GM12892 (cell line): ENCODE measurements around the gene HEPHL1.

Experiments
- DNase-seq: peaks from one replicate; pipeline ENCODE4 v3.0.0; 2011; ENCODE audit not compliant: insufficient read length
- FAIRE-seq: peaks from 2 replicates; lab custom pipeline; 2011; peaks lifted over from hg19 to GRCh38; lab: Jason Lieb, UNC
- POLR2A ChIP-seq: IDR thresholded peaks from 2 replicates; pipeline ENCODE4 v1.6.1; 2011; ENCODE audit warnings: low read depth, low read length, control low read depth
- POLR2AphosphoS5 ChIP-seq: IDR thresholded peaks from 2 replicates; pipeline ENCODE4 v1.6.1; 2011; ENCODE audit warnings: low read depth, low read length, control low read depth
- TAF1 ChIP-seq: IDR thresholded peaks from 2 replicates; pipeline ENCODE4 v1.6.1; 2011; ENCODE audit warnings: low read depth, mild to moderate bottlenecking, control low read depth, low read length, borderline replicate concordance

The HEPHL1 gene

DNA sequence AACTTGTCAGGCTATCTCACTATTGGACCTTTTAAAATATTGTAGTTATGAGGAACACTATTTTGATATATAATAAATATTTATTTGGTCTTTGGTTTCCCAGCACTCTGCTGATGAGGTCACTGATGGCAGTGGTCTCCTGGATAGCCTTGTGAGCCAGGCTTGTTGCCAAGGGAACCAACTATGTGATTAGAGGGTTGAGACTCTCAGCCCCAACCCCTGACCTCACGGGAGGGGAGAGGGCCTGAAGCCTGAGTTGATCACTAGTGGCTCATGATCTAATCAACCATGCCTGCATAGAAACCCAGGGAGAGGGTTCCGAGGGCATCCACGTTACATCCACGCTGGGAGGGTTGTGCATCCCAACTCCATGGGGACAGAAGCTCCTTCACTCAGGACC, 118.3 kb downstream of the HEPHL1 start:
- FAIRE-seq (no peak), DNase-seq (no peak)
- TF ChIP-seq POLR2A (no peak), POLR2AphosphoS5 (no peak)

- no peak for TF ChIP-seq TAF1
- TF ChIP-seq POLR2A = no peak
- TF ChIP-seq POLR2AphosphoS5 = no peak
- FAIRE-seq = no peak
- no peak for DNase-seq
Measured at GRCh38 chr11:94140154-94140655, 119.1 kb downstream of the HEPHL1 start.

DNA sequence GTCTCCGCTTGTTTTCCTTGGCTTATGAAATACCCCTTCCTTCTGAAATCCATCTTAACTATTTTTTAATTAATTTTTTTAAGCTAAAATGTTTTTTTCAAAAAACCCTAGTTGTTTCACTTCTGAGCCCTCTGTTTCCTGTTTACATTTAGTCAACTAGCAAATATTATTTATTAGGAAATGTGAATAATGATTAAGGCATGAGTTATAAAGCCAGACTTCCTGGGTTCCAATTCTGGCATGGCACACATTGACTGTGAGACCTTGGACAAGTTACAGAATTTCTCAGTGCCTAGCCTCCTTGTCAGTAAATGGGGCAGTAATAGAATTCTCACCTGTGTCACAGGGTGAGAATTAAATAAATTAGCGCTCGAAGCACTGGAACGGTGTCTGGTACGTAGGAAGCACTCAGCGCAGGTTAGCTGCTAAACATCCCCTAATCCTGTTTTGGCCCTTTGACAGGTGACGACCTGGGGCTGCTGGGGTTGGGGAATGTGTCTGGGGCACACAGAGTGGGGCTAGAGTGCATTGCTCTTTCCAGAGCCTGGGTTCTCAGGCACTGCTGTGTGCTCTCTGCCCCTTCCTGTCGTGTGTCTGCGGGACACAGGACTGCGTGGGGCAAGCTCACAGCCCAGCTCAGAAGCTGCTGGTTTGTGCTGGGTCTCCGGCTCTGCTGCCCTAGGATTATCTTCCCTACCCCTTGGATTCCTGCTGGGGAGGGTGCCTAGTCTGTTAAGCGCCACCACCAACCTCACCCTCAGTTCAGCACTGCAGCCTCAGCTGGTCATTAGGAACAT, 120.6 kb downstream of the HEPHL1 start:
- DNase-seq (no peak), FAIRE-seq (peak; percentile 5)
- TF ChIP-seq TAF1 (no peak), POLR2AphosphoS5 (no peak), POLR2A (no peak)

DNA sequence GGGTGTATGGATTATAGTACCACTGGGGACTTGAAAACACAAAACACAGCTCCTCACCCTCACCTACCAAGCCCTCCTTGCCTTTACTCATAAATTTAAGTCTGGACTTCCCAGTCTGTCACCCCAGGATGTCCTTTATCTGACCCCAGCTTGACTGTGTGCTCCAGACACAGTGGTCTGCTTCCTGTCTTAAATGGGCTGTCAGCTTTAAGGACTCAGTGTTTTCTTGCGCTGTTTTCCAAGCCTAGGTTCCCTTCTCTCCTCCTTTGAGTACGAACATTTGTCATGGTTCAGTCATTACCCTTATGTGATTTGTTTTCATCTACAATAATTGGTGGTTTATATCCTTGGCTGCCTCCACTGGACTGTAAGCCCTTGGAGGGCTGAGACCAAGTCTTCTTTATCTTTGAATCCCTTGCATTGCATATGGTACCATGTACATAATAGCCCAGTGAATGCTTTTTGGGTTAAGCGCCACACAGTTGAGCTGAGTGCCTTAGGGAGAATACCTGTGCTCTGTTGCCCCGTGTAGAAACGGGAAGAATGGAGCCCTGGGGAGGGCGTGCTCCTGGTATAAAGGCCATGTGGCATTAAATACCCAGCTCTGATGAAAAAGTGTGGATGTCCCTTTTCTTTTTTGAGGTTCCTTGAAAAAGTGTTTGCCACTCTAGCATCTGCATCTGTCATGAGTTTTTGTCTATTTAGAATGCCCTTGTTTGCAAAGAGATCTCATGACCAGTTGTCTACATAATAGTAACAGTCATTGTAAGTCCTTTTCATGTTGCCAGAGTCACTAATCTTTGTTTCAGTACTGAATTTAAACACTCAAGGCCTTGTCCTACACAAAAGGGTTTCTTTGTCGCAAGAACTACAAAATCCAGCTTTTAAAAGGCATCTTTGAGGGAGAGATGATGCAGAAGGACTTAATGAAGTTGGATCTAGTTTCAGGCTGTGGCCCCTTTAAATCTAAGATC, 121.4 kb downstream of the HEPHL1 start:
- DNase-seq (no peak), FAIRE-seq (no peak)
- TF ChIP-seq POLR2A = no peak

- DNase-seq = no peak
- no peak for FAIRE-seq
- TF ChIP-seq POLR2AphosphoS5 = no peak
- no peak for TF ChIP-seq POLR2A
- no peak for TF ChIP-seq TAF1
Measured at GRCh38 chr11:94144216-94144615, 123.1 kb downstream of the HEPHL1 start.

DNA sequence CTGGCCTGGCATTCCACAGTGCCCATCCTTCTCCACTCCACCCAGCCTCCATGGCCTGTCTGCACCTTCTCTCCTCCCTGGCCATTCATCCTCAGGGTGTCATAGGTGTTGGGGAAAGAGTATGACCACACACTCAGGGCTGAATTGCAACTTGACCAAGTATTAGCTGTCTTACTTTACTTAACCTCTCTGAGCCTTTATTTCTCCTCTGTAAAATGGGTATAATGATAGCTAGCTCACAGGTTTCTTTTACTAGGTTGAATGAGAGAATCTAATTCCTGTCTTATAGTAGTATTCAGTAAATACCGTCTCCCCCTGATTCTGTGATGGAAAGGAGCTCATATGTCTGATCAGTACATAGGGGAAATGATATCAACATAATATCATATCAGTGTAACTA, 123.5 kb downstream of the HEPHL1 start:
- DNase-seq (no peak), FAIRE-seq (no peak)
- TF ChIP-seq POLR2A (no peak), TAF1 (no peak), POLR2AphosphoS5 (no peak)

GRCh38 chr11:94145431-94145830, 124.3 kb downstream of the HEPHL1 start:
- TF ChIP-seq TAF1 = no peak
- TF ChIP-seq POLR2AphosphoS5 = no peak
- no peak for TF ChIP-seq POLR2A
- no peak for DNase-seq
- no peak for FAIRE-seq

DNA sequence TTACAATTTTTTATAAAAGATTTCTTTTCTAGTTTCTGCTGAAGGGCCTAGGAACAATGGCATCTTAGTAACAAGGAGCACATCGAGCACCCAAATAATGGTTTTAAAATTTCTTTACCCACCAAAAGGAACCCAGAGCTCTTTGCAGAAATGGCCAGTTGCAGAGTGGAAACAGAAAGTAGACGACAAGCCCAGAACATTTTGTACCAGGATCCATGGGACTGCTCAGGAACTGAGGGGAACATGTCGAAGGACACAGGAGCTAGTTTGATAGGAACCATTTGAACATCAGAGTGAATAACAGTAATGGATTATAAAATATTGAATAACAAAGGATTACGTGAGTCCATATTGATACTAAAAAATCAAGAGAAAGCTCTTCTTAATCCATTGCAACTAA, 124.8 kb downstream of the HEPHL1 start:
- DNase-seq = no peak
- no peak for FAIRE-seq
- TF ChIP-seq POLR2A (no peak), POLR2AphosphoS5 (no peak), TAF1 (no peak)

GRCh38 chr11:94147433-94147845, 126.3 kb downstream of the HEPHL1 start:
- no peak for FAIRE-seq
- DNase-seq = no peak
- TF ChIP-seq TAF1 (no peak), POLR2A (no peak), POLR2AphosphoS5 (no peak)

DNA sequence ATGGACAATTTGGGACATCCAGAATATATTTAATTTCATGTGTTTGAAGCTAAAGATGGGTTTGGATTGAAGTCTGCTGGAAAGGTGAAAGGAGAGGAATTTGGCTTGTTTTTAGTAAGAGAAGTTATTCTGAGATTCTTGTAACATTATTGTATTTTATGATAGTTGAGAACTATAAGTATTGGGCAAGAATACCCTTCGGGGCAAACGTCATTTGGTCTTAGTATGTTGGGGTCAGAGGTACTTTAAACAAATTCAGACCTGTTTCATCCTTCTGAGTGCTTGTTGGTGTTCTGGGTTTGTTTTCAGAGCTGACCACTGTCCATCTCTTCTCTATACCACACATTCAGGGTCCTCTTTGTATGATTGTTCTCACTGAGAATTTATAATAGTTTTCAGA, 127.0 kb downstream of the HEPHL1 start:
- TF ChIP-seq POLR2A = no peak
- TF ChIP-seq POLR2AphosphoS5 = no peak
- TF ChIP-seq TAF1 = no peak
- FAIRE-seq = no peak
- no peak for DNase-seq

GRCh38 chr11:94149431-94150017, 128.4 kb downstream of the HEPHL1 start:
- no peak for TF ChIP-seq TAF1
- no peak for TF ChIP-seq POLR2A
- no peak for TF ChIP-seq POLR2AphosphoS5
- DNase-seq (no peak), FAIRE-seq (no peak)
